ENCODE measurements around the gene MRPL58.

- TF ChIP-seq SUZ12 (IDR thresholded peaks at IDR 0.05) (no peak), ELF4 (IDR thresholded peaks at IDR 0.05) (no peak)
Measured at GRCh38 chr17:74986206-74986576, 26.3 kb upstream of the MRPL58 start.
